Adrenal gland (tissue), 5 donors: ENCODE results near the gene CFAP97D1.

ENCODE experiments used
- POLR2A ChIP-seq, 2 donors: fragments of 450-650 bp; IDR thresholded peaks; one replicate each; pipeline ENCODE4 v1.6.1; 2017; ENCODE audit warnings: antibody characterized with exemption in 2 of 2, mild to moderate bottlenecking in 2 of 2, moderate library complexity in 1 of 2
- TF ChIP-seq, protein P1 (sequence below), 6 experiments: fragments of 450-650 bp in 4 of 6; fragments of 200-600 bp in 2 of 6; sonication (generic) in 1 of 6; IDR thresholded peaks; 1 replicate in 5 of 6; 2 replicates in 1 of 6; pipeline versions ENCODE4 v1.5.1 to v1.8.0; 2016 to 2021; ENCODE audit warnings: antibody characterized with exemption in 6 of 6, mild to moderate bottlenecking in 2 of 6, moderate library complexity in 1 of 6
- donor health status: DM: no; HTN: no; CAD: no.

DNA sequence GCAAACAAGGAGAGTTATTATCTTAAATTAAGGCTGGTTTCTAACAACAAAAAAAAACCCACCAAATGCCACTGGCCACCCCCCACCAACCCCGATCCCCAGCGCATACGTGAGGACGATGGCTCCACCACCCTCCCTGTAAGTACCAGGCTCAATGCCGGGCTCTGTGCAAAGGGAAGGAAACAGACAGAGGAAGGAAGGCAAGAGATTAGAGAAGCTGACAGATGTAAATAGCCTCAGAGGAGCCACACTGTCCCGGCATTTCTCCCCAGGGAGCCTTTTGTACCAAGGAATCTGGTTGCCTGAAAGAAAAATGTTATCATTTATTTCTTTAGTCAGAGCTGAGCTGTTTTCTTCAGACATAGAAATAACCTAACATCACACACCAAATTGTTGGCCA, 34.7 kb upstream of the CFAP97D1 start:
- TF ChIP-seq, protein P1, sequence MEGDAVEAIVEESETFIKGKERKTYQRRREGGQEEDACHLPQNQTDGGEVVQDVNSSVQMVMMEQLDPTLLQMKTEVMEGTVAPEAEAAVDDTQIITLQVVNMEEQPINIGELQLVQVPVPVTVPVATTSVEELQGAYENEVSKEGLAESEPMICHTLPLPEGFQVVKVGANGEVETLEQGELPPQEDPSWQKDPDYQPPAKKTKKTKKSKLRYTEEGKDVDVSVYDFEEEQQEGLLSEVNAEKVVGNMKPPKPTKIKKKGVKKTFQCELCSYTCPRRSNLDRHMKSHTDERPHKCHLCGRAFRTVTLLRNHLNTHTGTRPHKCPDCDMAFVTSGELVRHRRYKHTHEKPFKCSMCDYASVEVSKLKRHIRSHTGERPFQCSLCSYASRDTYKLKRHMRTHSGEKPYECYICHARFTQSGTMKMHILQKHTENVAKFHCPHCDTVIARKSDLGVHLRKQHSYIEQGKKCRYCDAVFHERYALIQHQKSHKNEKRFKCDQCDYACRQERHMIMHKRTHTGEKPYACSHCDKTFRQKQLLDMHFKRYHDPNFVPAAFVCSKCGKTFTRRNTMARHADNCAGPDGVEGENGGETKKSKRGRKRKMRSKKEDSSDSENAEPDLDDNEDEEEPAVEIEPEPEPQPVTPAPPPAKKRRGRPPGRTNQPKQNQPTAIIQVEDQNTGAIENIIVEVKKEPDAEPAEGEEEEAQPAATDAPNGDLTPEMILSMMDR (IDR thresholded peaks at IDR 0.05), result no peak
- no peak for TF ChIP-seq POLR2A (IDR thresholded peaks at IDR 0.05)
